ENCODE data around the gene FMN1. TPM values are rescaled to one million over a fixed set of nuclear protein-coding genes. Genes with fewer than 3 reads are reported as not detected.

Gene FMN1
- total and polyA plus RNA-seq, 11 donors = 0.61 to 10.6 (median 3.6) TPM

DNA sequence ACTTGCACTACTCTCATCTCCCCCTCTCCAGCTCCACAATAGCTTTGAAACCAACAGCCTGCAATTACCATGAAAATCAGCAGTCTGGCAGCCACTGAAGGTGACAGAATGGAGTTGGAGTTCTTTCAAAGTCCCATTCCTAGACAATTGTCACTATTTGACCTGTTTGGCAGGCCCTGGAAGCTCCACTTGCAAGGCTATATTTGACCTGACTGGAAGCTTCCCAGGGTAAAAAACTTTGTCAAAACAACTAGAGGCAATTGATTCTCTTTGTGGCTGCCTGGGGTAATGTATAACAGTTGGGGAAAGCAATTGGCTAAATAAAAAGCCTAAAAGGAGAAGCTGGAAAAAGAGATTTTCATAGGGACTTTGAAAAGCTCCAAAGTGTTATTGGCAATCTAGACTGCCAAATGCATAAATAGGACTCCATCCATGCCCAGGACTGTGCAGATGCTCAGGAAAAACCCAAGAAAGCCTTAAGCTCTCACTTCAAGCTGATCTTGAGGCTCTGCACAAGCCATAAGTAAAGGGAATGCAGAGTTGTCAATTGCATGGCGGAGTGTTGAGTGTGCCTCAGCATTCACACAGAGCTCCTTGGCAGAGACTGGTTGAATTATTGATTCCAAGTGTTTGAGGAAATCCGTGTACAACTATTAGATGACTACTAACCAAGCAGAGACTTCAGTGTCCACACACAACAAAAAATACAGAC, 458.4 kb downstream of the FMN1 start:
- intact Hi-C loops (cut with DNase I) = loop anchor here in 1 of 10 donors (5.0 kb wide), 1 partner anchor 51 kb away; no protein-coding TSS in a partner anchor
- Histone ChIP-seq H3K36me3 (no peaks in the 10 kb centered on the region), H3K4me3 (no peak overlapping the region), H3K27ac (no peak overlapping the region), H3K9me3 (peaks cover 0 to 8% (median 0%) of the 10 kb centered on the region in 12 donors), H3K27me3 (peaks cover 0 to 15% (median 0%) of the 10 kb centered on the region in 9 donors), H3K4me1 (no peaks in the 10 kb centered on the region)
- TF ChIP-seq, protein P1, sequence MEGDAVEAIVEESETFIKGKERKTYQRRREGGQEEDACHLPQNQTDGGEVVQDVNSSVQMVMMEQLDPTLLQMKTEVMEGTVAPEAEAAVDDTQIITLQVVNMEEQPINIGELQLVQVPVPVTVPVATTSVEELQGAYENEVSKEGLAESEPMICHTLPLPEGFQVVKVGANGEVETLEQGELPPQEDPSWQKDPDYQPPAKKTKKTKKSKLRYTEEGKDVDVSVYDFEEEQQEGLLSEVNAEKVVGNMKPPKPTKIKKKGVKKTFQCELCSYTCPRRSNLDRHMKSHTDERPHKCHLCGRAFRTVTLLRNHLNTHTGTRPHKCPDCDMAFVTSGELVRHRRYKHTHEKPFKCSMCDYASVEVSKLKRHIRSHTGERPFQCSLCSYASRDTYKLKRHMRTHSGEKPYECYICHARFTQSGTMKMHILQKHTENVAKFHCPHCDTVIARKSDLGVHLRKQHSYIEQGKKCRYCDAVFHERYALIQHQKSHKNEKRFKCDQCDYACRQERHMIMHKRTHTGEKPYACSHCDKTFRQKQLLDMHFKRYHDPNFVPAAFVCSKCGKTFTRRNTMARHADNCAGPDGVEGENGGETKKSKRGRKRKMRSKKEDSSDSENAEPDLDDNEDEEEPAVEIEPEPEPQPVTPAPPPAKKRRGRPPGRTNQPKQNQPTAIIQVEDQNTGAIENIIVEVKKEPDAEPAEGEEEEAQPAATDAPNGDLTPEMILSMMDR (IDR thresholded peaks at IDR 0.05) = no peak
- no peak for TF ChIP-seq POLR2A (IDR thresholded peaks at IDR 0.05)
- 68 to 89% (median 81%) methylated on average over 2 of the region's 2 CpGs for WGBS, 4 donors
- ATAC-seq (no peak), DNase-seq (no peak)

DNA sequence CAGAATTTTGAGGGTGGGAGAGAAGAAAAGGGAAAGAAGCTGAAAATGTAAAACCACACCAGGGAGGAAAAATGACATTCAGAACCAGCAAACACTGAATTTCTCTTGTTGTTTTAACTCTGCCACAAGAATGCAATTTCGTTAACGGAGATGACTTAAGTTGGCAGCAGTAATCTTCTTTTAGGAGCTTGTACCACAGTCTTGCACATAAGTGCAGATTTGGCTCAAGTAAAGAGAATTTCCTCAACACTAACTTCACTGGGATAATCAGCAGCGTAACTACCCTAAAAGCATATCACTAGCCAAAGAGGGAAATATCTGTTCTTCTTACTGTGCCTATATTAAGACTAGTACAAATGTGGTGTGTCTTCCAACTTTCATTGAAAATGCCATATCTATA, 461.2 kb downstream of the FMN1 start:
- intact Hi-C loops (cut with DNase I) = no loop called here
- no peak overlapping the region for H3K4me3 ChIP-seq
- no peaks in the 10 kb centered on the region for H3K36me3 ChIP-seq
- no peak for DNase-seq
- H3K9me3 ChIP-seq = peaks cover 0 to 6% (median 0%) of the 10 kb centered on the region in 12 donors
- H3K27me3 ChIP-seq = peaks cover 0 to 18% (median 4%) of the 10 kb centered on the region in 9 donors
- TF ChIP-seq POLR2A (IDR thresholded peaks at IDR 0.05) = no peak
- TF ChIP-seq, protein P1 (IDR thresholded peaks at IDR 0.05) = no peak
- H3K27ac ChIP-seq = no peak overlapping the region
- 47 to 92% (median 71%) methylated on average over 3 of the region's 3 CpGs for WGBS, 4 donors
- no peak for ATAC-seq
- no peaks in the 10 kb centered on the region for H3K4me1 ChIP-seq

DNA sequence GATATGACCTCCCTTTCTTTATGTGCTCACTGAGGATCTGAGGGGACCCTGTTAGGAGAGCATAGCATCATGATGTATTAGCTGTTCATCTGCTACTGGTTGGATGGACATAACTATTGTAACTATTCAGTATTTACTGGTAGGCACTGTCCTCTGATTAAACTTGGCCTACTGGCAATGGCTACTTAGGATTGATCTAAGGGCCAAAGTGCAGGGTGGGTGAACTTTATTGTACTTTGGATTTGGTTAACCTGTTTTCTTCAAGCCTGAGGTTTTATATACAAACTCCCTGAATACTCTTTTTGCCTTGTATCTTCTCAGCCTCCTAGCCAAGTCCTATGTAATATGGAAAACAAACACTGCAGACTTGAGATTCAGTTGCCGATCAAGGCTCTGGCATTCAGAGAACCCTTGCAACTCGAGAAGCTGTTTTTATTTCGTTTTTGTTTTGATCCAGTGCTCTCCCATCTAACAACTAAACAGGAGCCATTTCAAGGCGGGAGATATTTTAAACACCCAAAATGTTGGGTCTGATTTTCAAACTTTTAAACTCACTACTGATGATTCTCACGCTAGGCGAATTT, 461.8 kb downstream of the FMN1 start:
- 75 to 86% (median 80%) methylated on average over 6 of the region's 6 CpGs for WGBS, 4 donors
- DNase-seq (no peak), ATAC-seq (no peak)
- no peak for TF ChIP-seq POLR2A (IDR thresholded peaks at IDR 0.05)
- TF ChIP-seq, protein P1 (IDR thresholded peaks at IDR 0.05) = no peak
- intact Hi-C loops (cut with DNase I) = no loop called here
- H3K27ac ChIP-seq = no peak overlapping the region
- H3K4me3 ChIP-seq = no peak overlapping the region
- peaks cover 0 to 11% (median 0%) of the 10 kb centered on the region in 12 donors for H3K9me3 ChIP-seq
- no peaks in the 10 kb centered on the region for H3K36me3 ChIP-seq
- H3K27me3 ChIP-seq = peaks cover 0 to 18% (median 4%) of the 10 kb centered on the region in 9 donors
- H3K4me1 ChIP-seq = no peaks in the 10 kb centered on the region
